ENCODE data around the gene TRAK2. TPM values are rescaled to one million over a fixed set of nuclear protein-coding genes. Genes with fewer than 3 reads are reported as not detected.

The TRAK2 gene
- total RNA-seq, 2 experiments from 2014 or later = 7.1 to 11.9 TPM

- TF ChIP-seq EZH2phosphoT487 (IDR thresholded peaks at IDR 0.05; ENCODE audit: borderline replicate concordance, low read depth, low read length) (no peak), CTCF (conservative IDR thresholded peaks at IDR 0.05; ENCODE audit: low read length) (no peak)
- peaks cover 6% of the 10 kb centered on the region for H3K4me1 ChIP-seq (ENCODE audit: insufficient read depth, low read length, poor library complexity, severe bottlenecking)
- intact Hi-C loops (cut with micrococcal nuclease; ENCODE audit: unreplicated experiment) = no loop called here
- ChIA-PET POLR2A (interaction anchor here (1.5 kb wide), 1 partner anchor 76 kb away, joined by 4 read pairs; no protein-coding TSS in a partner anchor), CTCF (ENCODE audit: unreplicated experiment) (no interaction called here)
- no peak overlapping the region for H3K4me3 ChIP-seq (ENCODE audit: low read depth, low read length, poor library complexity, severe bottlenecking)
- H3K4me2 ChIP-seq (ENCODE audit: low read length) = no peak overlapping the region
- H3K79me2 ChIP-seq (ENCODE audit: insufficient read depth, low read depth, low read length) = no peaks in the 10 kb centered on the region
- DNase-seq (ENCODE audit: low spot score) = no peak
- no peak overlapping the region for H2AFZ ChIP-seq (ENCODE audit: low read length)
- no peaks in the 10 kb centered on the region for H4K20me1 ChIP-seq (ENCODE audit: insufficient read depth, low read length)
- no peaks in the 10 kb centered on the region for H3K9me3 ChIP-seq (ENCODE audit: low read length)
- no peaks in the 10 kb centered on the region for H3K36me3 ChIP-seq (ENCODE audit: insufficient read depth, low read length)
- H3K9me2 ChIP-seq (ENCODE audit: insufficient read depth, low read length) = no peaks in the 10 kb centered on the region
- H3K27ac ChIP-seq (ENCODE audit: low read depth, low read length, poor library complexity, severe bottlenecking) = no peak overlapping the region
- BruUV-seq (replicated peaks) = no TSS peak
These were observed 101.7 kb downstream of the TRAK2 start for GRCh38 chr2:201349601-201350000.

DNA sequence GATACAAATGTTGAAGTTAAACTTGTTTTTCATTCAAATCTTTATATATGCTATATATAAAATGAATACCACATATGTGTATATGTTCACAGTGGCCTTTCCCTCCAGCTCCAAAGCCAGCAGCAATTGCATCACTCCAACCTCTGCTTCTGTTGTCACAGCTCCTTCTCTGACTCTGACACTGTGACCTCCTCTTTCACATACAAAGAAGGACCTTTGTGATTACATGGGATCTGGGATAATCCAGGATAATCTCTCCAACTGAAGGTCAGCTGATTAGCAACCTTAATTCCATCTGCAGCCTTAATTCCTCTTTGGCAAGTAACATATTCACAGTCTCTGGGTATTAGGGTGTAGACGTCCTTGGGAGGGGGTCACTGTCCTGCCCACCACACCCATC lies 102.5 kb downstream of the TRAK2 start:
- no peak for TF ChIP-seq CTCF (conservative IDR thresholded peaks at IDR 0.05; ENCODE audit: low read length)
- TF ChIP-seq EZH2phosphoT487 (IDR thresholded peaks at IDR 0.05; ENCODE audit: borderline replicate concordance, low read depth, low read length) = no peak
- no peaks in the 10 kb centered on the region for H3K36me3 ChIP-seq (ENCODE audit: insufficient read depth, low read length)
- POLR2A ChIA-PET = interaction anchor here (1.5 kb wide), 1 partner anchor 75 kb away, joined by 4 read pairs; no protein-coding TSS in a partner anchor
- no peak overlapping the region for H3K27ac ChIP-seq (ENCODE audit: low read depth, low read length, poor library complexity, severe bottlenecking)
- CTCF ChIA-PET (ENCODE audit: unreplicated experiment) = no interaction called here
- intact Hi-C loops (cut with micrococcal nuclease; ENCODE audit: unreplicated experiment) = no loop called here
- H3K4me1 ChIP-seq (ENCODE audit: insufficient read depth, low read length, poor library complexity, severe bottlenecking) = peaks cover 15% of the 10 kb centered on the region
- H3K9me3 ChIP-seq (ENCODE audit: low read length) = no peaks in the 10 kb centered on the region
- no peaks in the 10 kb centered on the region for H3K9me2 ChIP-seq (ENCODE audit: insufficient read depth, low read length)
- H3K79me2 ChIP-seq (ENCODE audit: insufficient read depth, low read depth, low read length) = no peaks in the 10 kb centered on the region
- H3K4me2 ChIP-seq (ENCODE audit: low read length) = no peak overlapping the region
- no TSS peak for BruUV-seq (replicated peaks)
- H4K20me1 ChIP-seq (ENCODE audit: insufficient read depth, low read length) = no peaks in the 10 kb centered on the region
- no peak overlapping the region for H3K4me3 ChIP-seq (ENCODE audit: low read depth, low read length, poor library complexity, severe bottlenecking)
- no peak overlapping the region for H2AFZ ChIP-seq (ENCODE audit: low read length)
- DNase-seq (ENCODE audit: low spot score) = no peak

- Histone ChIP-seq H3K36me3 (ENCODE audit: insufficient read depth, low read length) (no peaks in the 10 kb centered on the region), H3K4me1 (ENCODE audit: insufficient read depth, low read length, poor library complexity, severe bottlenecking) (peaks cover 22% of the 10 kb centered on the region), H3K9me3 (ENCODE audit: low read length) (no peaks in the 10 kb centered on the region), H3K4me3 (ENCODE audit: low read depth, low read length, poor library complexity, severe bottlenecking) (no peak overlapping the region), H3K27ac (ENCODE audit: low read depth, low read length, poor library complexity, severe bottlenecking) (no peak overlapping the region), H4K20me1 (ENCODE audit: insufficient read depth, low read length) (no peaks in the 10 kb centered on the region), H3K9me2 (ENCODE audit: insufficient read depth, low read length) (no peaks in the 10 kb centered on the region), H2AFZ (ENCODE audit: low read length) (no peak overlapping the region), H3K4me2 (ENCODE audit: low read length) (no peak overlapping the region), H3K79me2 (ENCODE audit: insufficient read depth, low read depth, low read length) (no peaks in the 10 kb centered on the region)
- TF ChIP-seq CTCF (conservative IDR thresholded peaks at IDR 0.05; ENCODE audit: low read length) = no peak
- no peak for TF ChIP-seq EZH2phosphoT487 (IDR thresholded peaks at IDR 0.05; ENCODE audit: borderline replicate concordance, low read depth, low read length)
- intact Hi-C loops (cut with micrococcal nuclease; ENCODE audit: unreplicated experiment) = no loop called here
- CTCF ChIA-PET (ENCODE audit: unreplicated experiment) = no interaction called here
- DNase-seq (ENCODE audit: low spot score) = no peak
- BruUV-seq (replicated peaks) = no TSS peak
- POLR2A ChIA-PET = no interaction called here
These were observed 104.1 kb downstream of the TRAK2 start for GRCh38 chr2:201347138-201347537.

All from OCI-LY7 (cell line).